Right lobe of liver (tissue), 4 donors: ENCODE data around the gene TBC1D2B.

Source experiments
- POLR2A ChIP-seq: fragments of 450-650 bp; IDR thresholded peaks from one replicate; pipeline ENCODE4 v1.6.1; 2017; ENCODE audit warnings: antibody characterized with exemption, mild to moderate bottlenecking
- TF ChIP-seq, protein P1 (sequence below), 4 donors: fragments of 200-600 bp in 3 of 4; fragments of 450-650 bp in 1 of 4; IDR thresholded peaks; one replicate each; pipeline versions ENCODE4 v1.5.1 to v1.8.0; 2016 to 2022; ENCODE audit warnings: antibody characterized with exemption in 4 of 4, mild to moderate bottlenecking in 2 of 4
- donor health status: DM: no; HTN: no; CAD: no.
- donor health status: DM: no; HTN: no; CAD: no.
- donor health status: DM: no; HTN: yes; CAD: no.

DNA sequence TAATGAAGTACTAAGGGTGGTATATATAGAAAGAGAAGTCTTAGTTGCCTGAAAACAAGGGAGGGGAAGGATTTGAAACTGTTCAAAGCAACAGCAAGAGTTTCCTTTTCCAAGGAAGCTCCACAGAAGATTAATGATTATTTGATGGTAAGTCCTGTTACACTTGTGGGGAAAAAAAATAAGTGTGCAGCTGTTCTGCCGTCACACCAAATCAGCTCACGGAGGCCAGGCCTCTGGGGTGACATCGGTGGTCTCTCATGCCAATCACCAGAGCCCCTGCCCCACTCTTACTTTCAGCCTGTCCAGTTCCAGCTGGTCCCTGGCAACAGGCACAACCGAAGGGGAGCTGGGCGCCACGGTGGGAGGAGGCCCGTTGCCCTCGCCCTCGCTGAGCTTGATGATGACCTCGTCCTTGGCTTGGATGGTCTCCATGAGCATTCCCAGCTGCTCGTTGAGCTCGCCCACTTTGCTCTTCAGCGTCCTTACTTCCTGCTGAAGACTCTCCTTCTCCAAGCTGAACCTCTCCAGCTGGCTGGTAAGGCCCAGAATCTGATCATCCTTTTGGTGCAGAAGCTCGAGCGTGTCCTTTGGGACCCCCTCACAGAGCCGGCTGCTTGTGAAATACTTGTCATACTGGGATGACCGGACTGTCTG, 53.5 kb downstream of the TBC1D2B start:
- TF ChIP-seq, protein P1, sequence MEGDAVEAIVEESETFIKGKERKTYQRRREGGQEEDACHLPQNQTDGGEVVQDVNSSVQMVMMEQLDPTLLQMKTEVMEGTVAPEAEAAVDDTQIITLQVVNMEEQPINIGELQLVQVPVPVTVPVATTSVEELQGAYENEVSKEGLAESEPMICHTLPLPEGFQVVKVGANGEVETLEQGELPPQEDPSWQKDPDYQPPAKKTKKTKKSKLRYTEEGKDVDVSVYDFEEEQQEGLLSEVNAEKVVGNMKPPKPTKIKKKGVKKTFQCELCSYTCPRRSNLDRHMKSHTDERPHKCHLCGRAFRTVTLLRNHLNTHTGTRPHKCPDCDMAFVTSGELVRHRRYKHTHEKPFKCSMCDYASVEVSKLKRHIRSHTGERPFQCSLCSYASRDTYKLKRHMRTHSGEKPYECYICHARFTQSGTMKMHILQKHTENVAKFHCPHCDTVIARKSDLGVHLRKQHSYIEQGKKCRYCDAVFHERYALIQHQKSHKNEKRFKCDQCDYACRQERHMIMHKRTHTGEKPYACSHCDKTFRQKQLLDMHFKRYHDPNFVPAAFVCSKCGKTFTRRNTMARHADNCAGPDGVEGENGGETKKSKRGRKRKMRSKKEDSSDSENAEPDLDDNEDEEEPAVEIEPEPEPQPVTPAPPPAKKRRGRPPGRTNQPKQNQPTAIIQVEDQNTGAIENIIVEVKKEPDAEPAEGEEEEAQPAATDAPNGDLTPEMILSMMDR (IDR thresholded peaks at IDR 0.05): no peak
- TF ChIP-seq POLR2A: no peak
